Stimulated activated naive CD8-positive, alpha-beta T cell treated with anti-CD3 and anti-CD28 coated beads, Interleukin-15, amount 100 ng/mL, for 72 hours (primary cell): ENCODE results near the gene GLCE.

Experiments used
- ATAC-seq: fragments of 150-1000 bp; cut with Tn5 transposase; 2 replicates; pipeline ENCODE4 v1.10.0; 2021; ENCODE audit warnings: mild to moderate bottlenecking, moderate library complexity
- DNase-seq, 2 donors: peaks; one replicate each; pipeline ENCODE4 v3.0.0; 2021 to 2022
- H3K27ac Mint-ChIP-seq, 2 donors: one replicate each; pipeline ENCODE4 v1.8.0; 2022; ENCODE audit warnings: mild to moderate bottlenecking in 2 of 2, mixed read lengths in 2 of 2, moderate library complexity in 2 of 2
- H3K27me3 Mint-ChIP-seq: one replicate; pipeline ENCODE4 v1.8.0; 2022; ENCODE audit warnings: mixed read lengths
- H3K4me1 Mint-ChIP-seq: one replicate; pipeline ENCODE4 v1.8.0; 2022; ENCODE audit warnings: mild to moderate bottlenecking, mixed read lengths
- H3K4me3 Mint-ChIP-seq, 2 donors: one replicate each; pipeline ENCODE4 v1.8.0; 2022; ENCODE audit warnings: mild to moderate bottlenecking in 2 of 2, mixed read lengths in 2 of 2, moderate library complexity in 1 of 2
- H3K9me3 Mint-ChIP-seq, 2 donors: one replicate each; pipeline ENCODE4 v1.8.0; 2022; ENCODE audit warnings: mixed read lengths in 2 of 2

Gene GLCE

DNA sequence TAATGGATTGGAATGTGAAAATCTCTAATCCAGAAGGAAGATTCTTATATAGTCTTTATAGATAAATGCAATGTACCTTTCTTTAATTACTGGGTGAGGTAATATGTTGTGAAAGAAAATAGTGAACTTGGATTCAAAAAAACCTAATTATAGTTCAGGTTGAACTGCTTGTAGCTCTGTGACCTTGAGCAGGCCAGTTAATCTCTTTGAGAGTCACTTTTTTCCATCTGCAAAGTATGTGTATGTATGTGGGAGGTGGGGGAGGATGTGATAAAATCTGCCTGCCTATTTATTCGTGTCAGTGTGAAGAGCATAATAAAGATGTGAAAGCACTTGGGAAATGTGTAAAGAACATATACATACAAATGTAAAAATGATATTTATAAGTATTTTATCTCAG lies 34.4 kb downstream of the GLCE start:
- no peak for ATAC-seq
- no peak for DNase-seq
- Mint-ChIP-seq H3K4me3 (no peak overlapping the region), H3K27ac (no peak overlapping the region), H3K9me3 (peaks cover 13 to 14% of the 10 kb centered on the region in 2 donors), H3K4me1 (peaks cover 6% of the 10 kb centered on the region), H3K27me3 (no peaks in the 10 kb centered on the region)

DNA sequence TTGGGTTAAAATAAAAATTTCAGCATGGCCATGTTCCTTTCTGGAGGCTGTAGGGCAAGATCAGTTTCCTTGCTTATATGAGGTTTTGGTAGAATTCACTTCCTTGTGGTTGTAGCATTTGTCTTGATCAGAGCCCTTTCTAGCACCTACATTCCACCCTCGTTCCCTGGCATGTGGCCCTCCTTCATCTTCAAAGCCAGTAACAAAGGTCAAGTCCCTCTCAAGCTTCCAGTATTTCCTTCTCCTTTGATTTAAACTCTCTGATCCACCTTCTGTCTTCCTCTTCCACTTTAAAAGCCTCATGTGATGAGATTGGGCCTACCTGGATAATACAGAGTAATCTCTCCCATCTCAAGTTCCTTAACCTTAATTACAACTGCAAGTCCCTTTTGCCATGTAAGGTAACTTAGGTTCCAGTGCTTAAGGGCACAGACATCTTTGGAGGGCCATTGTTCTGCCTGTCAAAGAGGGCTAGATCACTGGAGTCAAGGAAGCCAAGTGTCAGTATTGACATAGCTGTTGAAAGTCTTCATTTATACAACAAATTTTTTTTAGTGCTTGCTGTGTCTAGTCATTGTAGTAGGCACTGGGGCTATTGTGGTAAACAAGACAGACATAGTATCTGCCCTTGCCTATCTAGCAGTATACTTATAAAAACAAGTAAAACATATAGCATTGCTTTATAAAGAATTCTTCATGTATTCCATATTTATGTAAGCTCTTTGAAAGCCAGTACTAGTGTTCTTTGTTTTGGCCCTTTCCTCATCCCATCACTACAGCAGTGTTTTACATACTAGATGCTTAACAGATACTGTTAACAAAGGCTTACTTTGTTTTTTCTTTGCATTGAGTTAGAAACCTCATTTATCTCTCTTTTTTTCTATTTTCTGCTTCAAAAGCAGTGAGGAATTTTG lies 40.7 kb downstream of the GLCE start:
- H3K27me3 Mint-ChIP-seq, result no peaks in the 10 kb centered on the region
- no peak for DNase-seq
- ATAC-seq, result no peak
- no peak overlapping the region for H3K27ac Mint-ChIP-seq
- H3K9me3 Mint-ChIP-seq, result no peaks in the 10 kb centered on the region
- H3K4me3 Mint-ChIP-seq, result no peak overlapping the region
- H3K4me1 Mint-ChIP-seq, result no peaks in the 10 kb centered on the region

DNA sequence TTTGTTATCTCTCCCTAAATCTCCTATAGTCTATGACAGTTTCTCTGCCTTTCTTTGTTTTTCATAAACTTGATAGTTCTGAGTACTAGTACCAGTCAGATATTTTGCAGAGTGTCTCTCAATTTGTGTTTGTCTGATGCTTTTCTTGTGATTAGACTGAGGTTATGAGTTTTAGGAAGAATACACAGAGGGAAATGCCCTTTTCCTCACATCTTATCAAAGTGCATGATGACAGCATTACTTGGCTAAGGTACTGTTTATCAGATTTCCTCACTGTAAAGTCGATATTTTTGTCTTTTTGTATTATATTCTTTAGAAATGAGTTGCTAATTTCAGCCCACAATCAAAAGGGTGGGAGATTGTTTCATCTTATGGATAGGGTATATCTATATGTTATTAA lies 45.6 kb downstream of the GLCE start:
- Mint-ChIP-seq H3K27me3 (no peaks in the 10 kb centered on the region), H3K27ac (no peak overlapping the region), H3K4me3 (no peak overlapping the region), H3K4me1 (no peaks in the 10 kb centered on the region), H3K9me3 (no peaks in the 10 kb centered on the region)
- no peak for DNase-seq
- ATAC-seq, result no peak

DNA sequence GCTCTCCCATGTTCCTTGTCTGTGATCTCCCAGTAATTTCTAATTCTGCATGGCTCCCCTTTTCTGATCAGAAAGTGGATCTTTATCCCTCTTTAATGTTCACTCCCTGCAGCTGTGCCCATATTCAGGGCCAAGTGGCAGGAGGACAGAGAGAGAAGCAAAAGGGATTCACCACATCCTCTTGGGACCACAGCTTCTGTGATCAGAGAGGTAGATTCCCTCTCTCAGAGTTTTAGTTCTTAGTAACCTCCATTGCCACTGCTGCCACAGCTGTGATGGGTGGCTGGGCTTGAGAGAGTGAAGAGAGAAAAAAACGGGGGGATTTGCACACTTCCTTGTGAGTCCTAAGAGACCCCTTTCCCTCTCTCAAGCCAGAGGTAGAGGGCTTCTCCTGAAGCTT lies 49.2 kb downstream of the GLCE start:
- ATAC-seq (no peak), DNase-seq (no peak)
- Mint-ChIP-seq H3K4me1 (no peaks in the 10 kb centered on the region), H3K4me3 (no peak overlapping the region), H3K27ac (no peak overlapping the region), H3K9me3 (no peaks in the 10 kb centered on the region), H3K27me3 (no peaks in the 10 kb centered on the region)

DNA sequence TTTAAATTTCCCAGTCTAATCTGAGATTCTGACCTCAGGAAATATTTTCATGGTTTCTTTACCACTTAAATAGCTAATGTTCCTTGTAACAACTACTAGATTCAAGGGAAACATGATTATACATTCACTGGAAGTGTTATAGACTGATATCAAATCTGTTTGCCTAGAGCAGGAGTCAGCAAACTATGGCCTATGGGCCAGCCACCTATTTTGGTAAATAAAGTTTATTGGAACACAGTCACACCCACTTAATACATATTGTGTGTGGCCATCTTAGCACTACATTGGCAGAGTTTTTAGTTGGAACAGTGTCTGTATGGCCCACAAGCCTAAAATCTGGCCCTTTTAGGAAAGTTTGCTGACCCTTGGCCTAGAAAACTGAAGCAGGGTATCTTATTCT lies 50.1 kb downstream of the GLCE start:
- Mint-ChIP-seq H3K27me3 (no peaks in the 10 kb centered on the region), H3K27ac (no peak overlapping the region), H3K4me1 (no peaks in the 10 kb centered on the region), H3K9me3 (no peaks in the 10 kb centered on the region), H3K4me3 (no peak overlapping the region)
- no peak for ATAC-seq
- no peak for DNase-seq

DNA sequence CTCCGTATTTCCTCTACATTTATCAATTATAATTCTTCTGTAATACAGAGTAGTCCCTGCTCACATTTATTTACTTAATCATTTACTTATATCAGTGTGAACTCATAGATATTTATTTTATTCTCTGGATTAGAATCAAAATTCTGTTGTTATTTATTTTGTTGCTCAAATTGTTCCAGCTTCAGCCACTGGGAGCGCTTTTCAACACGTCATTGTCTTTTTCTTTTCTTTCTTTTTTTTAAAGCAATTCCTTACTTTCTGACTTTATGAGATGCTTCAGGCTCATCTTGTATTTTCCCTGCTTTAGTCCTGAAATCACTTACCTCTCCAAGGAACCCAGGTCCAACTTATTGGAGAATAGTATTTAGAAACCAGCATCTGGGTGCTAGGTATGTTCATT lies 53.4 kb downstream of the GLCE start:
- no peaks in the 10 kb centered on the region for H3K27me3 Mint-ChIP-seq
- ATAC-seq, result no peak
- no peak overlapping the region for H3K27ac Mint-ChIP-seq
- H3K9me3 Mint-ChIP-seq, result no peaks in the 10 kb centered on the region
- no peaks in the 10 kb centered on the region for H3K4me1 Mint-ChIP-seq
- DNase-seq, result no peak
- no peak overlapping the region for H3K4me3 Mint-ChIP-seq

DNA sequence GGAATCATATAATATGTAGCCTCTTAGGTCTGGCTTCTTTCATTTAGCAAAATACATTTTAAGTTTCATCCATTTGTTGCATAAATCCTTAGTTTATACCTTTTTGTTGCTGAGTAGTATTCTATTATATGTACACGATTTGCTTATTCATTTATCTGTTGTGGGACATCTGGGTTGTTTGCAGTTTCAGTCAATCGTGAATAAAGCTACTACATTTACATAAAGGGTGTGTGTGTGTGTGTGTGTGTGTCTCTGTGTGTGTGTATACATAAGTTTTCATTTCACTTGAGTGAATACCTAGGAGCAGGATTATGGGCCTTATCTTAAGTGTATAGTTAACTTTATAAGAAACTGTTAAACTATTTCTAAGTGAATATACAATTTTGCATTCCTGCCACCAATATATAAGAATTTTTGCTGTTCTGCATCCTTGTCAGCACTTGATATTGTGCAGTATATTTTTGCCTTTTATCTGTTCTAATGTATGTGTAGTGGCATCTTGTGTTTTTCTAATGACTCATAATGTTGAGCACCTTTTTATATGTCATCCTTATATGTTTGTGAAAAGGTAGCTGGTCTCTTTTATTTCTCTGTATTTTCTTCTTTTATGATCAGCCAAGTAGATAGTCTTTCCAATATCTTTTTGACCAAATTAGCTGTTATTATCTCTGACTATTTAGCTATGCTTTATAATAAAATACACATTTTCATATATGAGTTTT lies 55.0 kb downstream of the GLCE start:
- Mint-ChIP-seq H3K4me1 (no peaks in the 10 kb centered on the region), H3K27ac (no peak overlapping the region)
- ATAC-seq, result no peak

DNA sequence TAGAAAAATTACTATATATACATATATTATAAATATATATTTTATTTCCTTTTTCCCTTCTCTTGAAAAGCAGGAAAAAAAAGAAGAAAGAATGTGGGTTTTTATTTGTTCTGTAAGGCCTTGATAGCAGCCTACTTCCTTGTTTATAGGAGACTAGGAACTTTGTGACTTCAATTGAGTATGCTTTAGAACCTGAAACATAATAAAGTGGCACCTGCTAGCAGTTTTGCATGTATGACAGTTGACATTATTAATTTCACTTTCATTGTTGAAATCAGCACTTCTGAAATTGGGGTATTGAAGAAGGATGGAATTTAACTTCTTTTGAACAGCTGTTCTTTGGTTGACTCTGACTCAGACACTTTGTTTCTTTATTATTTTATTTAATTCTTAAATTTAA lies 56.9 kb downstream of the GLCE start:
- no peak for ATAC-seq
- Mint-ChIP-seq H3K4me1 (no peaks in the 10 kb centered on the region), H3K9me3 (no peaks in the 10 kb centered on the region), H3K4me3 (no peak overlapping the region), H3K27ac (no peak overlapping the region), H3K27me3 (no peaks in the 10 kb centered on the region)
- no peak for DNase-seq

More for the DNA sequence above, 55.0 kb downstream of the GLCE start:
- H3K27me3 Mint-ChIP-seq, result no peaks in the 10 kb centered on the region
- no peak for DNase-seq
- no peak overlapping the region for H3K4me3 Mint-ChIP-seq
- no peaks in the 10 kb centered on the region for H3K9me3 Mint-ChIP-seq

DNA sequence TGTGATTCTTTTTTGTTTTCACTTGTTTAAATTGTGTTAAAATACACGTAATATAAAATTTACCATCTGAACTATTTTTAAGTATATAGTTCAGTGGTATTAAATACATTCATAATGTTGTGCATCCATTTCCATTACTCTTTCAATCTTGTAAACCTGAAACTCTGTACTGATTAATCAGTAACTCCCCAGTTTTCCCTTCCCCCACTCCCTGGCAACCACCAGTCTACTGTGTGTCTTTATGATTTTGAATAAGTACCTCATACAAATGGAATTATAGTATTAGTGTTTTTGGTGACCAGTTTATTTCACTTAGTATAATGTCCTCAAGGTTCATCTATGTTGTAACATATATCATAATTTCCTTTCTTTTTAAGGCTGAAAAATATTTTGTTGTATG lies 59.3 kb downstream of the GLCE start:
- Mint-ChIP-seq H3K9me3 (peaks cover 8 to 11% of the 10 kb centered on the region in 2 donors), H3K4me3 (no peak overlapping the region), H3K27me3 (no peaks in the 10 kb centered on the region), H3K27ac (no peak overlapping the region), H3K4me1 (no peaks in the 10 kb centered on the region)
- DNase-seq (no peak), ATAC-seq (no peak)

DNA sequence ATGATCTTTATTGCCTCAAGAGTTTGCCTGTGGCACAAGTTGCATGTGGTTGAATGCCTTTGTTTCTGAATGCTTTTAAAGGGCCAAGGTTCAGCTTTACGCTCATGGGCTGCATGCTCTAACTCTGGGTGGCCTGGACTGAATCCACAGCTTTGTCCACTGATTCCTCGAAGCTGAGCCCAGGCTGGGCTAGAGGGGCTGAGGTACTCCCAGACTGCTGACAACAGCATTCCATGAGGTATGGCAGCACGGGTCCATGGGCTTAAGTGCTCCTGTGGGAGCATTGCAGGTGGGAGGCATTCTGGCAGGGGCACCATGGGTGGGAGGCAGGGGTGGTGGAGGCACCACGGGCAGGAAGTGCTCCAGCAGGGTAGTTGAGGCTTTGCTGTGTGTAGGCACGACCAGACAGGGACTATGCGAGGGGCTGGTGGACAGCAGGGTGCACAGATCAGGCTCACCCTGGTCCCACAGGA lies 61.6 kb downstream of the GLCE start:
- H3K27ac Mint-ChIP-seq, result no peak overlapping the region
- H3K9me3 Mint-ChIP-seq, result peaks cover 8 to 11% of the 10 kb centered on the region in 2 donors
- no peak for ATAC-seq
- no peak for DNase-seq
- H3K4me1 Mint-ChIP-seq, result no peaks in the 10 kb centered on the region
- H3K4me3 Mint-ChIP-seq, result no peak overlapping the region
- no peaks in the 10 kb centered on the region for H3K27me3 Mint-ChIP-seq

DNA sequence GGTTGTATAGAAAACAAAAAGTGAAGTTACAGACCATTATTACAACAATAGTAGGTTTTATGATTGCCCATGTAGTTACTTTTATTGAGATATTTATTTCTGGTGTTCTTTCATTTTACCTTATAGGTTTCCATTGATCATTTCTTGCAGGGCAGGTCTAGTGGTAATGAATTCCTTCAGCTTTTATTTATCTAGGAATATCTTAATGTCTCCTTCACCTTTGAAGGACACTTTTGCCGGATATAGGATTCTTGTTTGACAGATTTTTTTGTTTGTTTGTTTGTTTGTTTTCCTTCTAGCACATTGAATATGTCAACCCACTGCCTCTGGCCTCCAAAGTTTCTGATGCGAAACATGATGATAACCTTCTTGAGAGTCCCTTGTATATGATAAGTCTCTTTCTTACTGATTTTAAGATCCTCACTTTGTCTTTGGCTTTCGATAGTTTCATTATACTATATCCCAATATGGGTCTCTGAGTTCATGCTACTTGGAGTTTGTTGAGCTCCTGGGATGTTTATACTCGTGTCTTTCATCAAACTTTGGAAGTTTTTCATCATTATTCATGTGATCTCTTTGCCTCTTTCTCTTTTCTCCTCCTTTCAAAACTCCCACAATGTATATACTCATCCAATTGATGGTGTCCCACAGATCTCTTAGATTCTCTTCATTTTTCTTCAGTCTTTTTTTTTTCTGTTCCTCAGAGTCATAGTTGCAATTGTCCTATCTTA lies 62.8 kb downstream of the GLCE start:
- no peaks in the 10 kb centered on the region for H3K4me1 Mint-ChIP-seq
- H3K27me3 Mint-ChIP-seq, result no peaks in the 10 kb centered on the region
- H3K9me3 Mint-ChIP-seq, result peaks cover 8 to 11% of the 10 kb centered on the region in 2 donors
- H3K4me3 Mint-ChIP-seq, result no peak overlapping the region
- no peak overlapping the region for H3K27ac Mint-ChIP-seq
- DNase-seq, result no peak
- ATAC-seq, result no peak

DNA sequence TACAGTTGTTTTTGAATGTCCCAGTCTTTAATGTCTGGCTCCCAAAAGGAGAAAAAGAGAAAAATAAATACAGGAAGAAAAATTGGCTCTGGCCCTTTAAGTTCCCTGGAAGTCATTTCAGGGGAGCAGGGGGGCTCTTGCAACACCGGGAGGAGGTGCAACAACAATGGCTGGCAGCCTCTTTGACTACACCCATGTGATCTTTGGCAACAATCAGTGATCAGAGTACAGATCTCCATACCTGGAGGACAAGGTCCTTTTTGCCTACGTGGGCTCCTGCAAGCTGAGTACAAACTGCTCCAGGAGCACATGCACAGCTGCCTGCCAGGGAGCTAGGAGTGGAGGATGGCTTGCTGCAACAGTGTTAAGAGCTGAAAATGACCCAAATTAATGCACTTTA lies 63.9 kb downstream of the GLCE start:
- H3K27me3 Mint-ChIP-seq, result no peaks in the 10 kb centered on the region
- H3K27ac Mint-ChIP-seq, result no peak overlapping the region
- ATAC-seq (no peak), DNase-seq (no peak)
- peaks cover 8 to 11% of the 10 kb centered on the region in 2 donors for H3K9me3 Mint-ChIP-seq
- no peak overlapping the region for H3K4me3 Mint-ChIP-seq
- H3K4me1 Mint-ChIP-seq, result no peaks in the 10 kb centered on the region

DNA sequence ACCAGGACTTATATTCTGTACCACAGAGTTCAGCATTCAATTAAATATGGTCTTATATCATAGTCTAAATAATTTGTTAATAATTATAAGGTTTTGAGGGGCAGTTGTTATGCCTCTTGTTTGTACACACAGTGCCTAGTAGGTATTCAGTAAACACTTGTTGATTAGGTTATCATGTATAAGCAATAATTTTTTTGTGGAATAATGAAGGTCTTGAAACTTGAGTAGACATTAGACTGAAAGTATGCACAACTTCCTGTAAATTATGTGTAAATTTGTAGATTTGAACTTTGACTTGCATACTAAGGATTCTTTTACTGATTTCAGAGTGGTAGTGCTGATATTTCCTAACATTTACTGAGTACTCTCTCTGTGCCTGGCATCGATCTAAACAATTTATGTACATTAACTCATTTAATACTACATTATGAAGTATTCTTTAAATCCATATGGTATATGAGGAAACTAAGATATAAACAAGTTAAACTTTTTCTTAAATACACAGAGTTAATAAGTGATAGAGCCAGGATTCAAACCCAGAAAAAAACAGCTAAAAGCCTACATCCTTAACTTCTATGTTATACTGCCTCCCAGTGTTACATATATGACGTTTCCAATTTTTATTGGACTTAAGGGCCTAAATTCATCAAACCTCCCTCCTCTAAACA lies 65.1 kb downstream of the GLCE start:
- H3K27ac Mint-ChIP-seq, result no peak overlapping the region
- H3K4me1 Mint-ChIP-seq, result no peaks in the 10 kb centered on the region
- peaks cover 8 to 11% of the 10 kb centered on the region in 2 donors for H3K9me3 Mint-ChIP-seq
- no peaks in the 10 kb centered on the region for H3K27me3 Mint-ChIP-seq
- no peak for ATAC-seq
- H3K4me3 Mint-ChIP-seq, result no peak overlapping the region
- no peak for DNase-seq

DNA sequence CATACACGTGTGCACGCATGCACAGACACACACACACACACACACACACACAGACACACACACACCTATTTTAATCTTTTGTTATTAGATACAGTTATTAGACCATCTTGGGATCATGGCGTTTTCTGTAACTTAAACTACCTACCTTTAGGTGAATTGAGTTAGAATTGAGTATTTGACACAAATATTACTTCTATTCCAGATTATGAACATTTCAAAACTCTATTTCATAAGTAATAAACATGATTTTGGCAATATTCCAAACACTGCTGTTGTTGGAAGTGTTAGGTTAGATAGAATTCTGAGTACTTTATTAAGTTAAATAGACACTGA lies 65.6 kb downstream of the GLCE start:
- Mint-ChIP-seq H3K4me1 (no peaks in the 10 kb centered on the region), H3K27me3 (no peaks in the 10 kb centered on the region), H3K27ac (no peak overlapping the region), H3K4me3 (no peak overlapping the region), H3K9me3 (peaks cover 8 to 11% of the 10 kb centered on the region in 2 donors)
- DNase-seq (no peak), ATAC-seq (no peak)

DNA sequence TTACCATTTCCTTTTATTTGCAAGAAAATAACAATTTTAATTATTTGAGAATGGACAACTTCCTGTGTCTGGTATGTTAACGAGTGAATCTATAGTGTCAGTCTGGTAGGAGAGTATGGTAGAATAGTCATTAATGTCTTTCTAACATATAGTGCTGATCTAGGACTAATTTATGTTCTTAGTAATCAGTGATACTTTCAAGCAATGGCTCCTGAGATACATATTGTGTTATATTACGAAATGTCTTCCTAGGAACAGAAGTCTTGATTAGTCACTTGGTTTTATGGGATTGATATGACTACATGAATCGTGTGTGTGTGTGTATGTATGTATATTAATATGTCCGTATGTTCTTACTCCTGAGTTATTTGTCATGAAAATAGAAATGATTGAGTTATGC lies 71.7 kb downstream of the GLCE start:
- no peaks in the 10 kb centered on the region for H3K4me1 Mint-ChIP-seq
- no peaks in the 10 kb centered on the region for H3K9me3 Mint-ChIP-seq
- H3K4me3 Mint-ChIP-seq, result no peak overlapping the region
- ATAC-seq (no peak), DNase-seq (no peak)
- no peaks in the 10 kb centered on the region for H3K27me3 Mint-ChIP-seq
- no peak overlapping the region for H3K27ac Mint-ChIP-seq
